K562 (cell line): Measurements from ENCODE around the gene YOD1. TPM values are rescaled to one million over a fixed set of nuclear protein-coding genes. Genes with fewer than 3 reads are reported as not detected.
A peak's percentile ranks its signal among the peaks of the same experiment; 100 is the strongest.

Source experiments
- ATF6 ChIP-seq: sonication (generic); formaldehyde crosslinking; IDR thresholded peaks from 2 replicates; pipeline ENCODE4 v1.4.0; 2020; ENCODE audit warnings: mild to moderate bottlenecking, missing genetic modification reagents
- CCNT2 ChIP-seq: IDR thresholded peaks from 2 replicates; pipeline ENCODE4 v1.6.1; 2011; ENCODE audit warnings: borderline replicate concordance, low read depth, mild to moderate bottlenecking, moderate library complexity, mixed read lengths, low read length; ENCODE audit not compliant: insufficient read length; ENCODE audit errors: extremely low read depth
- CREB5 ChIP-seq: fragments of 250-450 bp; sonication (Bioruptor Pico); IDR thresholded peaks from 2 replicates; pipeline ENCODE4 v1.5.0; 2020; ENCODE audit warnings: mild to moderate bottlenecking
- ETV5 ChIP-seq: sonication (generic); formaldehyde crosslinking; IDR thresholded peaks from 2 replicates; pipeline ENCODE4 v1.4.0; 2020; ENCODE audit warnings: low read depth, mild to moderate bottlenecking, missing genetic modification reagents
- FOXJ2 ChIP-seq: fragments of 200-800 bp; sonication (Bioruptor generic); IDR thresholded peaks from 2 replicates; pipeline ENCODE4 v1.6.1; 2016; ENCODE audit warnings: missing genetic modification characterization, missing compliant biosample characterization
- HCFC1 ChIP-seq: IDR thresholded peaks from 2 replicates; pipeline ENCODE4 v1.6.1; 2012; ENCODE audit warnings: low read depth, low read length, improper control_type of control experiment
- HOMEZ ChIP-seq: fragments of 250-450 bp; sonication (Bioruptor Pico); IDR thresholded peaks from 2 replicates; pipeline ENCODE4 v1.4.0; 2020; ENCODE audit warnings: mild to moderate bottlenecking, moderate library complexity
- MEIS2 ChIP-seq: fragments of 450-650 bp; IDR thresholded peaks from 2 replicates; pipeline ENCODE4 v1.6.1; 2014; ENCODE audit warnings: mild to moderate bottlenecking; ENCODE audit not compliant: partially characterized antibody
- NBN ChIP-seq: fragments of 450-650 bp; IDR thresholded peaks from 2 replicates; pipeline ENCODE4 v1.6.1; 2016; ENCODE audit warnings: low read depth, mild to moderate bottlenecking
- NR2C2 ChIP-seq, 2 experiments: fragments of 200-800 bp in 1 of 2; sonication (Bioruptor generic) in 1 of 2; sonication (generic) in 1 of 2; formaldehyde crosslinking in 1 of 2; IDR thresholded peaks; 2 replicates each; pipeline versions ENCODE4 v1.6.1 to v1.8.0; 2016 to 2022; ENCODE audit warnings: mild to moderate bottlenecking in 1 of 2, missing compliant biosample characterization in 1 of 2, missing genetic modification characterization in 1 of 2, missing genetic modification reagents in 1 of 2
- RBM22 ChIP-seq: fragments of 200-400 bp; formaldehyde crosslinking; IDR thresholded peaks from 2 replicates; pipeline ENCODE4 v1.6.1; 2018; ENCODE audit warnings: low read length, low read depth; ENCODE audit not compliant: poor library complexity, severe bottlenecking
- SMAD1 ChIP-seq: fragments of 150-350 bp; IDR thresholded peaks from 2 replicates; pipeline ENCODE4 v1.6.1; 2014; ENCODE audit warnings: low read length, low read depth; ENCODE audit not compliant: partially characterized antibody
- SRSF7 ChIP-seq: fragments of 200-400 bp; formaldehyde crosslinking; optimal IDR thresholded peaks from 2 replicates; pipeline ENCODE3; 2017; ENCODE audit warnings: mild to moderate bottlenecking, low read depth, low read length
- TBL1XR1 ChIP-seq, 2 experiments: IDR thresholded peaks; 2 replicates each; pipeline ENCODE4 v1.6.1; 2012; ENCODE audit warnings: improper control_type of control experiment in 2 of 2, low read length in 2 of 2, mild to moderate bottlenecking in 1 of 2
- TCFL5 ChIP-seq: fragments of 250-450 bp; sonication (Bioruptor Pico); conservative IDR thresholded peaks from 2 replicates; pipeline ENCODE4 v1.6.1; 2021; ENCODE audit warnings: mild to moderate bottlenecking, moderate library complexity, matching md5 sums
- TOE1 ChIP-seq, 2 experiments: fragments of 450-650 bp in 1 of 2; sonication (generic) in 1 of 2; formaldehyde crosslinking in 1 of 2; IDR thresholded peaks; 2 replicates each; pipeline versions ENCODE4 v1.7.1 to v1.8.0; 2016 to 2022; ENCODE audit warnings: borderline replicate concordance in 2 of 2, mild to moderate bottlenecking in 2 of 2, antibody characterized with exemption in 1 of 2, inconsistent platforms in 1 of 2, low read depth in 1 of 2, missing genetic modification reagents in 1 of 2, moderate library complexity in 1 of 2
- U2AF1 ChIP-seq: fragments of 200-400 bp; formaldehyde crosslinking; optimal IDR thresholded peaks from 2 replicates; pipeline ENCODE3; 2017; ENCODE audit warnings: mild to moderate bottlenecking, low read depth, low read length, moderate library complexity
- ZBED1 ChIP-seq: IDR thresholded peaks from 2 replicates; pipeline ENCODE4 v1.6.1; 2014
- ZFP36 ChIP-seq: fragments of 150-350 bp; IDR thresholded peaks from 2 replicates; pipeline ENCODE4 v1.6.1; 2018; ENCODE audit warnings: low read length, low read depth; ENCODE audit not compliant: partially characterized antibody
- ZNF146 ChIP-seq: IDR thresholded peaks from one replicate; pipeline ENCODE4 v1.6.1; 2018; ENCODE audit warnings: missing compliant biosample characterization; ENCODE audit not compliant: unreplicated experiment
- ZNF212 ChIP-seq: fragments of 450-650 bp; formaldehyde crosslinking; IDR thresholded peaks from 2 replicates; pipeline ENCODE4 v1.4.0; 2020; ENCODE audit warnings: mild to moderate bottlenecking
- ZNF699 ChIP-seq: fragments of 250-450 bp; sonication (Bioruptor Pico); IDR thresholded peaks from 2 replicates; pipeline ENCODE4 v1.8.0; 2021; ENCODE audit warnings: mild to moderate bottlenecking, moderate library complexity; ENCODE audit not compliant: insufficient replicate concordance
- ZNF717 ChIP-seq: fragments of 250-450 bp; sonication (Bioruptor Pico); IDR thresholded peaks from 2 replicates; pipeline ENCODE4 v1.5.0; 2021
- polyA plus RNA-seq, 8 experiments: library from polyadenylated mRNA; depleted of rRNA in 4 of 8; stranded (reverse) in 5 of 8; unstranded in 3 of 8; fragments of >200 nt; fragmentation: Nextera tagmentation in 2 of 8; fragmentation: Illumina TruSeq in 1 of 8; extraction: Ambion mirVana in 2 of 8; extraction: Trizol in 1 of 8; gene quantifications; 2 replicates each; pipeline versions ENCODE4 v1.2.1 to v1.2.3, GENCODE V29; 2011 to 2014; ENCODE audit warnings: inconsistent platforms in 1 of 8, missing spikeins in 1 of 8
- total RNA-seq, 7 experiments: library from RNA; depleted of rRNA in 6 of 7; stranded (reverse); fragments of >200 nt in 6 of 7; fragmentation: Illumina TruSeq in 2 of 7; extraction: Trizol in 2 of 7; gene quantifications; 2 replicates each; pipeline versions ENCODE4 v1.2.1 to v1.2.3, GENCODE V29; 2011 to 2021; ENCODE audit warnings: low replicate concordance in 1 of 7

The YOD1 gene
- total and polyA plus RNA-seq, 9 of the 15 experiments (the other 6 are each of a cell fraction or from before 2014, with no cell fraction given) = 18.2 to 78.1 (median 46.9) TPM

GRCh38 chr1:207025146-207025880 is 25.7 kb downstream of the YOD1 start (continued):
- TF ChIP-seq NR2C2 (CRISPR knock-in tag; IDR thresholded peaks at IDR 0.05) = no peak
- TF ChIP-seq NR2C2 (tag; IDR thresholded peaks at IDR 0.05) = no peak
- no peak for TF ChIP-seq TOE1 (IDR thresholded peaks at IDR 0.05; ENCODE audit: borderline replicate concordance)
- TF ChIP-seq TOE1 (CRISPR knock-in tag; IDR thresholded peaks at IDR 0.05; ENCODE audit: borderline replicate concordance, low read depth) = no peak
- TF ChIP-seq ETV5 (CRISPR knock-in tag) = no peak
- TF ChIP-seq TBL1XR1 (IDR thresholded peaks at IDR 0.05; ENCODE audit: low read length in 2 of 2) = no peak
- TF ChIP-seq ZNF699 = no peak
- TF ChIP-seq U2AF1 = no peak
- TF ChIP-seq ZBED1 = no peak
- no peak for TF ChIP-seq NBN
- TF ChIP-seq ZNF717 = no peak
- TF ChIP-seq CCNT2 = peak; percentile 27
- TF ChIP-seq TCFL5 (CRISPR knock-in tag) = no peak
- no peak for TF ChIP-seq ZNF146 (CRISPR knock-in tag)
- TF ChIP-seq RBM22 = no peak
- TF ChIP-seq HCFC1 = no peak
- peak; percentile 89; the same call in 1 of the 2 replicates for TF ChIP-seq HOMEZ (CRISPR knock-in tag)
- no peak for TF ChIP-seq ATF6 (CRISPR knock-in tag)
- TF ChIP-seq FOXJ2 (tag) = no peak; the same call in 1 of the 2 replicates
- TF ChIP-seq CREB5 (CRISPR knock-in tag) = no peak
- TF ChIP-seq SRSF7 = no peak
- no peak for TF ChIP-seq ZFP36
- no peak for TF ChIP-seq MEIS2
- TF ChIP-seq ZNF212 = peak; percentile 71; the same call in 1 of the 2 replicates
- TF ChIP-seq SMAD1 = no peak
